ENCODE measurements around the gene KCNIP3.
A peak's percentile ranks its signal among the peaks of the same experiment; 100 is the strongest.
"Not testable (repeated sequence)": the region's sequence is repeated elsewhere in the genome, so short reads cannot be mapped to it uniquely, and the experiment has no call there.

The KCNIP3 gene

DNA sequence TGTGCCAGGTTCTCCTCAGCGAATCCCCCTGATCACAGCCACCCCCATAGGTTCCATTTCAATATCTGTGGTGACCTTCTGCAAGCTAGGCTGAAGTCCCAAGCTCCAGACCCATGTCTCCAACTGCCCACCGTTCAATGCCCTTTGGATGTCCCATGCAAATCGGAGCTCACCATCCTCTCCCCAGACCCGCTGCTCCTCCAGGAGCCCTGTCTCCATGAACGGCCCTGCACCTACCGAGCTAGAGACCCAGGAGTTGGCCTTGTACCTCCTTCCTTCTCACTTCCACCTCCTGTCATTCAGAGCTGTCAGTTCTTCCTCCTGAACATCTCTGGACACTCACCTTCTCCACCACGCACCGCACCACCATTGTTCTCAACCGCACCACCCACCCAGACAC, 104.3 kb downstream of the KCNIP3 start:
- H3K4me3 ChIP-seq (replicated peaks; ENCODE audit: low read depth, low read length), result peak overlapping the region; percentile 70
- DNase-seq (ENCODE audit: low read depth), result no peak
- TF ChIP-seq CTCF (IDR thresholded peaks at IDR 0.05; ENCODE audit: low read length, missing control alignments), result no peak

GRCh38 chr2:95402004-95402369, 104.8 kb downstream of the KCNIP3 start:
- DNase-seq (ENCODE audit: low read depth), result not testable (repeated sequence)
- peak overlapping the region; percentile 70 for H3K4me3 ChIP-seq (replicated peaks; ENCODE audit: low read depth, low read length)

DNA sequence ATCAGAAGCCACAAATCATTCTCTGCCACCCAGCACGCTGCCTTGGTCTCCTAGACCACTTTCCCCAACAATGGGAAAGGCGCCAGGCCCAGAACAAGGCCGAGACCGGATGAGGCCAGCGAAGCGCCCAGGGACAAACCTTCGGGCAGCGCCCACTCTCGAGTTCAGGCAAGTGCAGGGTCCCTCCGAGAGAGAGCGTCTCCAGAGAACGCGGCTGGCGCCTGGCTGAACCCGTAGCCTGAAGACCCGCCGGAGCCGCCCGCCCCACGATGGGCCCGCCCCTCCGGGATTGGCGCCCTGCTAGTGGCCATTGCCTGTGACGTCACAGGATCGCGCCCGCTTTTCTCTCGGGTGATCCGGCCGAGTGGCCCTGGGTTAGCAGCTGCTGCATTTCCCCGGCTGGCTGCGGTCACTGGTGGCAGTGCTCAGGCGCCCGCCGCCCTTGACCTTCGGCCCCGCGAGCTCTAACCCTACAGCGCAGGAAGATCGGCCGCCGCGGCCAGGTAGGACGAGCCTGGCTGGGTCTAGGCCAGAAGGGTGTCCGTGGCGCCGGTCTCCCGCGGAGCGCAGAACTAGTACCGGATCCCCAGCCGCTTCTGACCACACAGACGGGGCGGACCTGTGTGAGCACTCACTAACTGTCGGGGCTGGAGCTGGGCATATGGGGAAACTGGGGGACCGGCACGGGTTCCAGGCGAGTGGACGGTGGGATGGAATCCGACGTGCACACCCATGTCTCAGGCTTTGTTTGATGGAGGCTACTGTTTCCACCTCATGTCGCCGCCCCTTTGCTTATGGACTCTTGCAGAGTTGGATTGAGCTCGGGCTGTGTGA, 105.4 kb downstream of the KCNIP3 start, which contains the start of gene FAHD2A:
TSS of gene FAHD2A (plus strand) at position 339 of the 834 bp plus-strand sequence. CDS start 2,851 bp downstream, outside the sequence.
- peak within 1 kb of the TSS; percentile 70 for H3K4me3 ChIP-seq (replicated peaks; ENCODE audit: low read depth, low read length)
- peak; percentile 86 for DNase-seq (ENCODE audit: low read depth)
- no peak for TF ChIP-seq CTCF (IDR thresholded peaks at IDR 0.05; ENCODE audit: low read length, missing control alignments)

GRCh38 chr2:95403204-95403721, 106.1 kb downstream of the KCNIP3 start:
- peak overlapping the region; percentile 70 for H3K4me3 ChIP-seq (replicated peaks; ENCODE audit: low read depth, low read length)
- DNase-seq (ENCODE audit: low read depth), result peak; percentile 41
- TF ChIP-seq CTCF (IDR thresholded peaks at IDR 0.05; ENCODE audit: low read length, missing control alignments), result peak; percentile 49

DNA sequence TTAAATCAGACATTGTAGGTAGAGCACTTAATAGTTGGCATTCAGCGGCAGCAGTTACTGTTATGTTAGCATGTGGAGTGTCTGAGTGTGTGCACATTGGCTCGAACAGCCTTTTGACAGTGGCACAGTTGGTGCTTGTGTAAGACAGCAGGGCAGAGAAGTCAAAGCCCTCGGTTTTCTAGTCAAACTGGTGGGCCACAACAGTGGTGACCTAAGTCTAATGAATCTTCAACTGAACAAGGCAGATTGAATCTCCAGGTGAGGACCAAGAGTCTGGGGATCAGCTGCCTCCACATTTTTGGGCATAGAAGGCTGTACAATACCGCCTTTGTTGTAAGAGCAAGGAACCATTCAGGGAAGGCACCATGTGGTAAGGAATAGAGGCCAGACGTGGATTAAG, 106.7 kb downstream of the KCNIP3 start:
- DNase-seq (ENCODE audit: low read depth); H3K4me3 ChIP-seq (replicated peaks; ENCODE audit: low read depth, low read length): not testable (repeated sequence)

DNA sequence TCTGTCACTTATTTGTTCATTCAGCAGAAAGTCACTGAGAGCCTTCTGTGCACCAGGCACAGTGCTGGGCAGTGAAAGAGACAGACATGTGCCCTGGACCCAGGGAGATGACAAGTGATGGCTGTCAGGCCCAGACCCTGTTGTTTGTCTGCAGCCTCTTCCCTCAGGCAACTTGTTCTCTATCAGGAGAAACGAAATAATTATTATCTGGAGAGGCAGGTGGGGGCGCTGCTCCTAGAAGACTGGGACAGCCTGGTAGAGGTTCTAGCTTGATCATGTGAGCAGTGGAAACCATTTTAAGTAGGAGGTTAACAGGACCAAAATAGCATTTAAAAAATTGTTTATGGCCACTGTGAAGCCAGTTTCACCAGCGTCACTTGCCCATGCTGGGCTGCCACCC, 107.5 kb downstream of the KCNIP3 start:
- DNase-seq (ENCODE audit: low read depth); H3K4me3 ChIP-seq (replicated peaks; ENCODE audit: low read depth, low read length): not testable (repeated sequence)

GRCh38 chr2:95411239-95411638, 114.1 kb downstream of the KCNIP3 start:
- DNase-seq (ENCODE audit: low read depth), result peak; percentile 22
- H3K4me3 ChIP-seq (replicated peaks; ENCODE audit: low read depth, low read length), result not testable (repeated sequence)

DNA sequence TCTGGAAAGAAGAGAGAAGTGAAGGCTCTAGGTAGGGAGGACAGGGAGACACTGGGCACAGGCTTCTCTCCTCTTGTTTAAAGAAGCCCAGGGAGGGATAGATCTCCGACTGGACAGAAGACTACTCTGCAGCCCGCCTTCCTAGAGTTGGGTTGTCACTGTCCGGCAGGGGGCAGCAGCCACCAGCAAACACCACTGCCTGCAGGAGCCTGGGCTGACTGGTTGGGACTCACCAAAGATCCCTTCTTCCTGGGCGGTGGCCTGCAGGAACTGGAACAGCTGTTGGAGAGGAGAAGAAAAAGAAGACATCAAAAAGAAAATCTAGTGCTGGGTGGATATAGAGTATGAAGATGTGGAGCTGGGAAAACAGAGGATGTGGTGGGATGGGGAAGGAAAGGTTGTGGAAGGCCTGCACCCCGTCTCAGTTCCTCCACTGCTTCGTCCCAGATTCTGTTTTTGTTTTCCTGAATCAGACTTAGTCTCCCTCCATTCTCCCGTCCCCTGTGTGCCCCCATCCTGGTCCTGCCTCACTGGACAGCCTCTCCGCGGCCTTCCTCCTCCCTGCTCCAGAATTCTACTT, 117.0 kb downstream of the KCNIP3 start:
- H3K4me3 ChIP-seq (replicated peaks; ENCODE audit: low read depth, low read length), result not testable (repeated sequence)
- peak; percentile 82 for DNase-seq (ENCODE audit: low read depth)
- TF ChIP-seq CTCF (IDR thresholded peaks at IDR 0.05; ENCODE audit: low read length, missing control alignments), result peak; percentile 71

- DNase-seq (ENCODE audit: low read depth), result not testable (repeated sequence)
Measured at GRCh38 chr2:95415138-95415537, 118.0 kb downstream of the KCNIP3 start.

DNA sequence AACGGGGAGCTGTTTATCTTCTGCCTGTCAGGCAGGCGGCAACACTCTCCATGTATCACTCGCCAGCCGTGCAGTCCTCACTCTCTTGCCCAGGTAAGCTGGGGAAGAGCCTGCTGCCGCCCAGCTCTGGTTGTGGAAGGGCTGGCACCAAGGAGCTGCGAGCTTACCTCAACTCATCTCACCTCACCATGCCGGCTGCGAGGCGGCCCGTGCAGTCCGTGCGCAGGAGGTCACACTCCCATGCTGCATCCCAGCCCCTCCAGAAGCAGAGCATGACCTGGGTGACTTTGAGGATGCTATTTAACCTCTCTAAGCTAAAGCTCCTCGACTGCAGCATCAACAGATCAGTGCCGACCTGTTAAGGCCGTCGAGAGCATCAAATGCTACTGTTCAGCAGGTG, 118.4 kb downstream of the KCNIP3 start:
- not testable (repeated sequence) for H3K4me3 ChIP-seq (replicated peaks; ENCODE audit: low read depth, low read length); DNase-seq (ENCODE audit: low read depth)

More at GRCh38 chr2:95415138-95415537, 118.0 kb downstream of the KCNIP3 start:
- H3K4me3 ChIP-seq (replicated peaks; ENCODE audit: low read depth, low read length), result not testable (repeated sequence)

- H3K4me3 ChIP-seq (replicated peaks; ENCODE audit: low read depth, low read length); DNase-seq (ENCODE audit: low read depth): not testable (repeated sequence)
Measured at GRCh38 chr2:95427196-95427867, 130.2 kb downstream of the KCNIP3 start.

- H3K4me3 ChIP-seq (replicated peaks; ENCODE audit: low read depth, low read length); DNase-seq (ENCODE audit: low read depth): not testable (repeated sequence)
Measured at GRCh38 chr2:95429748-95430467, 132.8 kb downstream of the KCNIP3 start.

DNA sequence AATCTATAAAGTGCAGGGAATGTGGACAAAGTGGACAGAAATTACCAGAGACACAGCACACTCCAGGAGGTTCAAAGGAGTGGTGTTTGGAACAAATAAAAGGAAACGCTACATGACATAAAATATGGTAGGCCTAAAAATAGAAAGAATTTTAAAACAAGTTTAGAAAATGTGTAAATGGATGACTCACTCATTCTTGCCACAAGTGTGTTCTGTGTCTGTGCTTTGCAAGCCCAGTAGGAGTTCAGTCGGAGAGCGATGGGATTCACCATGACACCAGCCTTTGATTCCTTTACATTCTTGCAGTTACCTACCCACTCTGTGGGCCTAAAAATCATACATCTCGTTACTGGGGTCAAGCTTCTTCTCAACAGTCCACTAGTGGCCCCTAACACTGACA, 136.2 kb downstream of the KCNIP3 start:
- DNase-seq (ENCODE audit: low read depth), result not testable (repeated sequence)

More for the DNA sequence above, 136.2 kb downstream of the KCNIP3 start:
- not testable (repeated sequence) for H3K4me3 ChIP-seq (replicated peaks; ENCODE audit: low read depth, low read length)
